SK-N-SH (cell line): ENCODE results near the gene SRM. TPM values are rescaled to one million over a fixed set of nuclear protein-coding genes. Genes with fewer than 3 reads are reported as not detected.
A peak's percentile ranks its signal among the peaks of the same experiment; 100 is the strongest.
"Not testable (repeated sequence)": the region's sequence is repeated elsewhere in the genome, so short reads cannot be mapped to it uniquely, and the experiment has no call there.

ENCODE experiments used
- CTCF ChIA-PET: fragments of 300-600, 350-600 bp; formaldehyde crosslinking; extraction: SDS; loops from one replicate; lab custom pipeline; 2021; lab: Yijun Ruan, JAX
- POLR2A ChIA-PET: fragments of 350-600 bp; sonication (Branson Sonifier 250); formaldehyde crosslinking; extraction: SDS; loops from one replicate; lab custom pipeline; 2020; ENCODE audit warnings: antibody characterized with exemption, inconsistent platforms; lab: Yijun Ruan, JAX
- DNase-seq: peaks from one replicate; pipeline ENCODE4 v3.0.0; 2012
- H2AFZ ChIP-seq: fragments of 200-600 bp; sonication (generic); 2 replicates; pipeline ENCODE4 v1.8.1; 2016; ENCODE audit warnings: antibody characterized with exemption, mild to moderate bottlenecking, low read depth
- H3F3A ChIP-seq: fragments of 200-600 bp; sonication (generic); replicated peaks from 2 replicates; pipeline ENCODE3; 2016; ENCODE audit warnings: antibody characterized with exemption, mild to moderate bottlenecking; ENCODE audit not compliant: insufficient read depth
- H3K27ac ChIP-seq, 2 experiments: fragments of 200-500 bp in 1 of 2; fragments of 200-600 bp in 1 of 2; sonication (Bioruptor generic) in 1 of 2; sonication (generic), shearing (Covaris generic) in 1 of 2; 2 replicates each; pipeline versions ENCODE4 v1.5.1 to v1.6.1; 2014 to 2016; ENCODE audit warnings: low read depth in 2 of 2, inconsistent platforms in 1 of 2, low read length in 1 of 2, mild to moderate bottlenecking in 1 of 2, mixed read lengths in 1 of 2
- H3K27me3 ChIP-seq: fragments of 200-600 bp; sonication (generic), shearing (Covaris generic); 2 replicates; pipeline ENCODE4 v1.6.1; 2016; ENCODE audit warnings: mixed run types; ENCODE audit not compliant: insufficient read depth
- H3K36me3 ChIP-seq, 2 experiments: fragments of 200-500 bp in 1 of 2; fragments of 200-600 bp in 1 of 2; sonication (Bioruptor generic) in 1 of 2; sonication (generic) in 1 of 2; replicated peaks in 1 of 2; 2 replicates each; pipeline versions ENCODE3 to v1.5.1; 2014 to 2016; ENCODE audit warnings: low read length in 1 of 2, mild to moderate bottlenecking in 1 of 2; ENCODE audit not compliant: insufficient read depth in 2 of 2, control insufficient read depth in 1 of 2
- H3K4me1 ChIP-seq, 2 experiments: fragments of 200-500 bp in 1 of 2; fragments of 200-600 bp in 1 of 2; sonication (Bioruptor generic) in 1 of 2; sonication (generic), shearing (Covaris generic) in 1 of 2; 2 replicates each; pipeline versions ENCODE4 v1.5.1 to v1.6.1; 2014 to 2016; ENCODE audit warnings: low read depth in 1 of 2, low read length in 1 of 2, mixed run types in 1 of 2; ENCODE audit not compliant: insufficient read depth in 2 of 2, control insufficient read depth in 1 of 2
- H3K4me2 ChIP-seq: fragments of 200-600 bp; sonication (generic), shearing (Covaris generic); 2 replicates; pipeline ENCODE4 v1.6.1; 2017; ENCODE audit warnings: mixed run types
- H3K4me3 ChIP-seq, 2 experiments: fragments of 200-500 bp in 1 of 2; fragments of 200-600 bp in 1 of 2; sonication (Bioruptor generic) in 1 of 2; sonication (generic), shearing (Covaris generic) in 1 of 2; 2 replicates each; pipeline versions ENCODE4 v1.5.1 to v1.8.1; 2014 to 2016; ENCODE audit warnings: low read depth in 2 of 2, inconsistent platforms in 1 of 2, low read length in 1 of 2, mild to moderate bottlenecking in 1 of 2, mixed read lengths in 1 of 2, moderate library complexity in 1 of 2
- H3K79me2 ChIP-seq: fragments of 200-600 bp; sonication (generic); 2 replicates; pipeline ENCODE4 v1.8.1; 2017; ENCODE audit warnings: mild to moderate bottlenecking; ENCODE audit not compliant: insufficient read depth
- H3K9ac ChIP-seq: fragments of 200-600 bp; sonication (generic); 2 replicates; pipeline ENCODE4 v1.6.1; 2017; ENCODE audit warnings: mixed run types
- H3K9me2 ChIP-seq: fragments of 200-600 bp; sonication (generic); 2 replicates; pipeline ENCODE4 v1.6.1; 2017; ENCODE audit warnings: mixed run types
- H3K9me3 ChIP-seq: fragments of 200-600 bp; sonication (generic); 2 replicates; pipeline ENCODE4 v1.6.1; 2017; ENCODE audit warnings: mixed run types, mild to moderate bottlenecking, moderate library complexity
- H4K20me1 ChIP-seq: fragments of 200-600 bp; sonication (generic); 2 replicates; pipeline ENCODE4 v1.6.1; 2017; ENCODE audit warnings: mild to moderate bottlenecking, mixed run types; ENCODE audit not compliant: insufficient read depth
- EP300 ChIP-seq, 2 experiments: IDR thresholded peaks; 2 replicates each; pipeline versions ENCODE4 v1.4.0 to v1.6.1; 2012; ENCODE audit warnings: borderline replicate concordance in 1 of 2, low read depth in 1 of 2, low read length in 1 of 2
- EZH2phosphoT487 ChIP-seq: fragments of 200-600 bp; sonication (generic); IDR thresholded peaks from 2 replicates; pipeline ENCODE4 v1.6.1; 2017; ENCODE audit warnings: low read depth, mixed run types, mild to moderate bottlenecking, antibody characterized with exemption, moderate library complexity, borderline replicate concordance
- GABPA ChIP-seq: IDR thresholded peaks from 2 replicates; pipeline ENCODE4 v1.4.0; 2012; ENCODE audit warnings: low read depth, mild to moderate bottlenecking
- MXI1 ChIP-seq: IDR thresholded peaks from 2 replicates; pipeline ENCODE4 v1.6.1; 2012; ENCODE audit warnings: mild to moderate bottlenecking, low read depth, low read length, improper control_type of control experiment
- NRF1 ChIP-seq: IDR thresholded peaks from 2 replicates; pipeline ENCODE4 v1.6.1; 2012; ENCODE audit warnings: low read depth, mild to moderate bottlenecking, low read length
- POLR2AphosphoS5 ChIP-seq: IDR thresholded peaks from 2 replicates; pipeline ENCODE4 v1.6.1; 2012; ENCODE audit warnings: low read depth, low read length
- RAD21 ChIP-seq: IDR thresholded peaks from 2 replicates; pipeline ENCODE4 v1.6.1; 2012; ENCODE audit warnings: mild to moderate bottlenecking, low read length
- TCF12 ChIP-seq: IDR thresholded peaks from 2 replicates; pipeline ENCODE4 v1.4.0; 2012
- WGBS: methylation state at CpG from one replicate; pipeline ENCODE4 v1.1.6; 2017; ENCODE audit warnings: low lambda C conversion rate; 5-methylcytosine and 5-hydroxymethylcytosine counted together
- polyA plus RNA-seq, 3 experiments: library from polyadenylated mRNA; depleted of rRNA; stranded (reverse); fragments of >200 nt; gene quantifications; 2 replicates each; pipeline ENCODE4 v1.2.3, GENCODE V29; 2012
- TF ChIP-seq, protein P1 (sequence below): fragments of 200-600 bp; sonication (generic); IDR thresholded peaks from 2 replicates; pipeline ENCODE4 v1.6.1; 2017; ENCODE audit warnings: antibody characterized with exemption, mild to moderate bottlenecking, moderate library complexity
- TF ChIP-seq, protein P2 (sequence below): IDR thresholded peaks from 2 replicates; pipeline ENCODE4 v1.4.0; 2012; ENCODE audit warnings: low read depth, borderline replicate concordance
- TF ChIP-seq, protein P3 (sequence below): IDR thresholded peaks from 2 replicates; pipeline ENCODE4; 2012
- TF ChIP-seq, protein P4 (sequence below): IDR thresholded peaks from 2 replicates; pipeline ENCODE4 v1.6.1; 2012; ENCODE audit warnings: mild to moderate bottlenecking, low read depth, low read length, moderate library complexity

The SRM gene
- polyA plus RNA-seq, 1 of the 3 experiments (the other 2 are of a cell fraction) = 105 TPM

DNA sequence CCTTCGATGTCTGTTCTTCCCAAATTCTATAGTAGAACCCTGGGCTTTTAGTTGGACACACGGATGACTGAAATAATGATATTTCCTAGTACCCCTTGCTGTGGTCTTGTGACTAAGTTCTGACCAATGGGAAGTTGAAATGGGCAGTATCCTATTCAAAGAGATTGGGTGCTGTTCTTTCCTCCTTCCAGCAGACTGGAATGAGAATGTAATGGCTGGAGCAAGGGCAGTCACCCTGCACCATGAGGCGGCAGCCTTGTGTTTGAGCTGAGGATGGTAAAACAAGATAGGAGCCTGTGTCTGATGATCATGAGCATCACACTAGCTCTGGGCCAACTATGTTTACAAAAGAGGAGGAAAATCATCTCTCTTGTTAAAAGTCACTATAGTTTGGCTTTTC, 5.1 kb upstream of the SRM start:
- H3K27me3 ChIP-seq = no peaks in the 10 kb centered on the region
- DNase-seq = no peak
- H3K9me3 ChIP-seq = no peaks in the 10 kb centered on the region
- peaks cover 5% of the 10 kb centered on the region in 2 experiments; a peak in 3 of 4 replicates for H3K4me1 ChIP-seq
- WGBS = 91% methylated on average over 3 of the region's 3 CpGs
- H3K79me2 ChIP-seq = peaks cover 11% of the 10 kb centered on the region; the same call in 1 of the 2 replicates
- no peaks in the 10 kb centered on the region for H4K20me1 ChIP-seq
- CTCF ChIA-PET = interaction anchor here (0.8 to 2.5 kb wide), 4 partner anchors 13 to 28 kb away, joined by 3 to 11 read pairs (median 4); no protein-coding TSS in a partner anchor
- H3K9me2 ChIP-seq = no peaks in the 10 kb centered on the region
- H3K36me3 ChIP-seq = peaks cover 39 to 43% of the 10 kb centered on the region in 2 experiments
- no peak overlapping the region for H2AFZ ChIP-seq
- no peak overlapping the region for H3K27ac ChIP-seq
- no peak for TF ChIP-seq NRF1
- H3K9ac ChIP-seq = no peak overlapping the region
- no peak overlapping the region for H3K4me2 ChIP-seq
- H3F3A ChIP-seq = peaks cover 14% of the 10 kb centered on the region
- H3K4me3 ChIP-seq = no peak overlapping the region
- POLR2A ChIA-PET = no interaction called here

DNA sequence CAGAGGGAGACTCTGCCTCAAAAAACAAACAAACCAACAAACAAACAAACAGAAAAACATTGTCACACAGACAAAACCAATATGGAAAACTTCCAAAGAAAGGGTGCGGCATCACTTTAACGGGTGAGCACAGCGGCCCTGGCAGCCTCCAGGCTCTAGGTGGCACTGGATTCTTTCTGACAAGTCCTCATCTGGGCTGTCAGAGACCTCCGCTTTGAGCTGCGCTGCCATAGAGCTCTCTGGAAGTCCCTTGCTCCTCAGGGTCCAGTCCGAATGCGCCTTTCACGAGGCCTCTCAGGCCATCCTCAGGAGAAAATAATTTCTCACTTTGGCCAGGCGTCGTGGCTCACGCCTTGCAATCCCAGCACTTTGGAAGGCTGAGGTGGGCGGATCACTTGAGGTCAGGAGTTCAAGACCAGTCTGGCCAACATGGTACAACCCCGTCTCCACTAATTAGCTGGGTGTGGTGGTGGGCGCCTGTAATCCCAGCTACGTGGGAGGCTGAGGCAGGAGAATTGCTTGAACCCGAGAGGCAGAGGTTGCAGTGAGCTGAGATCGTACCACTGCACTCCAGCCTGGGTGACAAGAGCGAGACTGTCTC, 4.2 kb upstream of the SRM start:
- POLR2A ChIA-PET, H3K4me3 ChIP-seq, H3K9me3 ChIP-seq, H3K27me3 ChIP-seq, H2AFZ ChIP-seq, H4K20me1 ChIP-seq, H3K27ac ChIP-seq, H3K4me2 ChIP-seq, H3K4me1 ChIP-seq, H3K9me2 ChIP-seq, H3K9ac ChIP-seq: not testable (repeated sequence)
- WGBS = 90% methylated on average over 18 of the region's 18 CpGs
- TF ChIP-seq RAD21 = peak; percentile 35; the same call in 1 of the 2 replicates
- TF ChIP-seq, protein P1, sequence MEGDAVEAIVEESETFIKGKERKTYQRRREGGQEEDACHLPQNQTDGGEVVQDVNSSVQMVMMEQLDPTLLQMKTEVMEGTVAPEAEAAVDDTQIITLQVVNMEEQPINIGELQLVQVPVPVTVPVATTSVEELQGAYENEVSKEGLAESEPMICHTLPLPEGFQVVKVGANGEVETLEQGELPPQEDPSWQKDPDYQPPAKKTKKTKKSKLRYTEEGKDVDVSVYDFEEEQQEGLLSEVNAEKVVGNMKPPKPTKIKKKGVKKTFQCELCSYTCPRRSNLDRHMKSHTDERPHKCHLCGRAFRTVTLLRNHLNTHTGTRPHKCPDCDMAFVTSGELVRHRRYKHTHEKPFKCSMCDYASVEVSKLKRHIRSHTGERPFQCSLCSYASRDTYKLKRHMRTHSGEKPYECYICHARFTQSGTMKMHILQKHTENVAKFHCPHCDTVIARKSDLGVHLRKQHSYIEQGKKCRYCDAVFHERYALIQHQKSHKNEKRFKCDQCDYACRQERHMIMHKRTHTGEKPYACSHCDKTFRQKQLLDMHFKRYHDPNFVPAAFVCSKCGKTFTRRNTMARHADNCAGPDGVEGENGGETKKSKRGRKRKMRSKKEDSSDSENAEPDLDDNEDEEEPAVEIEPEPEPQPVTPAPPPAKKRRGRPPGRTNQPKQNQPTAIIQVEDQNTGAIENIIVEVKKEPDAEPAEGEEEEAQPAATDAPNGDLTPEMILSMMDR = peak; percentile 28; the same call in 1 of the 2 replicates
- H3K36me3 ChIP-seq = peaks cover 35 to 37% of the 10 kb centered on the region in 2 experiments
- CTCF ChIA-PET = interaction anchor here (0.6 to 5.3 kb wide), 6 partner anchors 9 to 187 kb away, joined by 3 to 49 read pairs (median 4); no protein-coding TSS in a partner anchor
- peaks cover 14% of the 10 kb centered on the region for H3F3A ChIP-seq
- H3K79me2 ChIP-seq = peaks cover 18% of the 10 kb centered on the region
- peak; percentile 61 for DNase-seq

DNA sequence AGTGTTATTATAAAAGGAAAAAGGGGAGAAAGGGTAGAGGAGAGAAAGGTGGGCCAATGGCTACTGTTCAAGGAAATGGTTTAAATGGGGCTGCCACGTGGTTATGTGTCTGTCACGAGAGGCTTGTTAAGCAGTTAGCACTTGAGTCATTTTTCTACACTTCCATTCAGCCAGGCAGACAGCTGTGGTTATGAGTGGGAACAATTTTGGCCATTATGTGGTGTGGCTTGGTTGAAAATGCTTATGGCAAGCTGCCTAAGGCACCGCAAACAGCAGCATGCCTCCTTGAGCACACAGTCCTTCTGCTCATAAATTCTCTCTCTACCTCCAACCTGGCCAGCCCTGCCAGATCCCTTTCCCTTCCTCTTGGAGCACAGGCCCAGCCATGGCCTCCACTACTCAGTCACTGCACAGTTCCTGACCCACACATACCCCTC, 3.2 kb upstream of the SRM start:
- POLR2A ChIA-PET = no interaction called here
- Histone ChIP-seq H3K79me2 (peaks cover 28% of the 10 kb centered on the region), H3K4me2 (no peak overlapping the region), H3K27me3 (no peaks in the 10 kb centered on the region), H3K4me1 (peaks cover 5 to 13% of the 10 kb centered on the region in 2 experiments; a peak in 3 of 4 replicates), H3K9ac (no peak overlapping the region), H3K4me3 (no peak overlapping the region), H3K36me3 (peaks cover 24 to 26% of the 10 kb centered on the region in 2 experiments), H3K9me3 (no peaks in the 10 kb centered on the region), H3K27ac (no peak overlapping the region), H2AFZ (no peak overlapping the region), H3F3A (peaks cover 14% of the 10 kb centered on the region), H3K9me2 (no peaks in the 10 kb centered on the region), H4K20me1 (no peaks in the 10 kb centered on the region)
- WGBS = 93% methylated on average over 3 of the region's 3 CpGs
- CTCF ChIA-PET = interaction anchor here (2.0 to 5.3 kb wide), 3 partner anchors 11 to 582 kb away, joined by 4 to 49 read pairs (median 9); no protein-coding TSS in a partner anchor
- DNase-seq = no peak
- TF ChIP-seq EZH2phosphoT487 (no peak), POLR2AphosphoS5 (no peak), GABPA (no peak), TCF12 (no peak), EP300 (IDR thresholded peaks at IDR 0.05; ENCODE audit: borderline replicate concordance in 1 of 2, low read depth in 1 of 2, low read length in 1 of 2) (no peak), MXI1 (no peak)
- TF ChIP-seq, protein P2, sequence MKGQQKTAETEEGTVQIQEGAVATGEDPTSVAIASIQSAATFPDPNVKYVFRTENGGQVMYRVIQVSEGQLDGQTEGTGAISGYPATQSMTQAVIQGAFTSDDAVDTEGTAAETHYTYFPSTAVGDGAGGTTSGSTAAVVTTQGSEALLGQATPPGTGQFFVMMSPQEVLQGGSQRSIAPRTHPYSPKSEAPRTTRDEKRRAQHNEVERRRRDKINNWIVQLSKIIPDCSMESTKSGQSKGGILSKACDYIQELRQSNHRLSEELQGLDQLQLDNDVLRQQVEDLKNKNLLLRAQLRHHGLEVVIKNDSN = no peak
- TF ChIP-seq, protein P3, sequence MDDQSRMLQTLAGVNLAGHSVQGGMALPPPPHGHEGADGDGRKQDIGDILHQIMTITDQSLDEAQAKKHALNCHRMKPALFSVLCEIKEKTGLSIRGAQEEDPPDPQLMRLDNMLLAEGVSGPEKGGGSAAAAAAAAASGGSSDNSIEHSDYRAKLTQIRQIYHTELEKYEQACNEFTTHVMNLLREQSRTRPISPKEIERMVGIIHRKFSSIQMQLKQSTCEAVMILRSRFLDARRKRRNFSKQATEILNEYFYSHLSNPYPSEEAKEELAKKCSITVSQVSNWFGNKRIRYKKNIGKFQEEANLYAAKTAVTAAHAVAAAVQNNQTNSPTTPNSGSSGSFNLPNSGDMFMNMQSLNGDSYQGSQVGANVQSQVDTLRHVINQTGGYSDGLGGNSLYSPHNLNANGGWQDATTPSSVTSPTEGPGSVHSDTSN = no peak
- TF ChIP-seq, protein P4, sequence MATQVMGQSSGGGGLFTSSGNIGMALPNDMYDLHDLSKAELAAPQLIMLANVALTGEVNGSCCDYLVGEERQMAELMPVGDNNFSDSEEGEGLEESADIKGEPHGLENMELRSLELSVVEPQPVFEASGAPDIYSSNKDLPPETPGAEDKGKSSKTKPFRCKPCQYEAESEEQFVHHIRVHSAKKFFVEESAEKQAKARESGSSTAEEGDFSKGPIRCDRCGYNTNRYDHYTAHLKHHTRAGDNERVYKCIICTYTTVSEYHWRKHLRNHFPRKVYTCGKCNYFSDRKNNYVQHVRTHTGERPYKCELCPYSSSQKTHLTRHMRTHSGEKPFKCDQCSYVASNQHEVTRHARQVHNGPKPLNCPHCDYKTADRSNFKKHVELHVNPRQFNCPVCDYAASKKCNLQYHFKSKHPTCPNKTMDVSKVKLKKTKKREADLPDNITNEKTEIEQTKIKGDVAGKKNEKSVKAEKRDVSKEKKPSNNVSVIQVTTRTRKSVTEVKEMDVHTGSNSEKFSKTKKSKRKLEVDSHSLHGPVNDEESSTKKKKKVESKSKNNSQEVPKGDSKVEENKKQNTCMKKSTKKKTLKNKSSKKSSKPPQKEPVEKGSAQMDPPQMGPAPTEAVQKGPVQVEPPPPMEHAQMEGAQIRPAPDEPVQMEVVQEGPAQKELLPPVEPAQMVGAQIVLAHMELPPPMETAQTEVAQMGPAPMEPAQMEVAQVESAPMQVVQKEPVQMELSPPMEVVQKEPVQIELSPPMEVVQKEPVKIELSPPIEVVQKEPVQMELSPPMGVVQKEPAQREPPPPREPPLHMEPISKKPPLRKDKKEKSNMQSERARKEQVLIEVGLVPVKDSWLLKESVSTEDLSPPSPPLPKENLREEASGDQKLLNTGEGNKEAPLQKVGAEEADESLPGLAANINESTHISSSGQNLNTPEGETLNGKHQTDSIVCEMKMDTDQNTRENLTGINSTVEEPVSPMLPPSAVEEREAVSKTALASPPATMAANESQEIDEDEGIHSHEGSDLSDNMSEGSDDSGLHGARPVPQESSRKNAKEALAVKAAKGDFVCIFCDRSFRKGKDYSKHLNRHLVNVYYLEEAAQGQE = no peak
